ENCODE data around the gene VSIG10. TPM values are rescaled to one million over a fixed set of nuclear protein-coding genes. Genes with fewer than 3 reads are reported as not detected.
A peak's percentile ranks its signal among the peaks of the same experiment; 100 is the strongest.

VSIG10 gene
- 13.3 TPM for polyA plus RNA-seq (2013, experiment 1 of 2)
- 13.5 TPM for polyA plus RNA-seq (2013, experiment 2 of 2)

GRCh38 chr12:118103601-118104382 lies at the start of gene VSIG10:
Gene VSIG10, minus strand, starts transcription at chr12:118104011. Its CDS starts 340 bp downstream, at chr12:118103671.
- Histone ChIP-seq H3K9me3 (ENCODE audit: control insufficient read depth, low read length) (no peaks in the 10 kb centered on the region), H3K36me3 (ENCODE audit: control insufficient read depth, insufficient read depth, low read length) (peaks cover 5% of the 10 kb centered on the region), H3K27ac (ENCODE audit: low read depth, low read length, severe bottlenecking) (peak within 1 kb of the TSS; percentile 64), H3K4me1 (ENCODE audit: control insufficient read depth, insufficient read depth, low read length, poor library complexity, severe bottlenecking) (peaks cover 5% of the 10 kb centered on the region), H3K4me3 (ENCODE audit: extremely low read depth, insufficient read depth, low read length, poor library complexity, severe bottlenecking) (peak within 1 kb of the TSS; percentile 62)
- WGBS, 2 experiments (ENCODE audit: insufficient coverage in 2 of 2) = 0% methylated on average over 65 to 67 of the region's 75 CpGs

GRCh38 chr12:118151755-118152154 lies 47.9 kb upstream of the VSIG10 start:
- Histone ChIP-seq H3K36me3 (ENCODE audit: control insufficient read depth, insufficient read depth, low read length) (peaks cover 17% of the 10 kb centered on the region), H3K27ac (ENCODE audit: low read depth, low read length, severe bottlenecking) (no peak overlapping the region), H3K4me1 (ENCODE audit: control insufficient read depth, insufficient read depth, low read length, poor library complexity, severe bottlenecking) (no peaks in the 10 kb centered on the region), H3K4me3 (ENCODE audit: extremely low read depth, insufficient read depth, low read length, poor library complexity, severe bottlenecking) (no peak overlapping the region), H3K9me3 (ENCODE audit: control insufficient read depth, low read length) (no peaks in the 10 kb centered on the region)
- WGBS, 2 experiments (ENCODE audit: insufficient coverage in 2 of 2) = 95% methylated on average over 4 of the region's 5 CpGs; no CpG with 5 or more reads in 1 of the 2 experiments

- peaks cover 29% of the 10 kb centered on the region for H3K36me3 ChIP-seq (ENCODE audit: control insufficient read depth, insufficient read depth, low read length)
- H3K4me3 ChIP-seq (ENCODE audit: extremely low read depth, insufficient read depth, low read length, poor library complexity, severe bottlenecking) = no peak overlapping the region
Observed at GRCh38 chr12:118150625-118151024, 46.8 kb upstream of the VSIG10 start.

GRCh38 chr12:118148287-118148686 lies 44.5 kb upstream of the VSIG10 start:
- 100% methylated on average over 1 of the region's 5 CpGs for WGBS, 2 experiments (ENCODE audit: insufficient coverage in 2 of 2)

More at GRCh38 chr12:118150625-118151024, 46.8 kb upstream of the VSIG10 start:
- Histone ChIP-seq H3K9me3 (ENCODE audit: control insufficient read depth, low read length) (no peaks in the 10 kb centered on the region), H3K4me1 (ENCODE audit: control insufficient read depth, insufficient read depth, low read length, poor library complexity, severe bottlenecking) (no peaks in the 10 kb centered on the region), H3K27ac (ENCODE audit: low read depth, low read length, severe bottlenecking) (no peak overlapping the region)
- WGBS, 2 experiments (ENCODE audit: insufficient coverage in 2 of 2) = 94% methylated on average over 5 of the region's 7 CpGs

GRCh38 chr12:118145798-118146156 lies 42.0 kb upstream of the VSIG10 start:
- H3K4me1 ChIP-seq (ENCODE audit: control insufficient read depth, insufficient read depth, low read length, poor library complexity, severe bottlenecking) = no peaks in the 10 kb centered on the region
- 90 to 100% methylated on average over 9 of the region's 9 CpGs for WGBS, 2 experiments (ENCODE audit: insufficient coverage in 2 of 2)
- H3K36me3 ChIP-seq (ENCODE audit: control insufficient read depth, insufficient read depth, low read length) = peaks cover 76% of the 10 kb centered on the region
- H3K4me3 ChIP-seq (ENCODE audit: extremely low read depth, insufficient read depth, low read length, poor library complexity, severe bottlenecking) = no peak overlapping the region
- no peaks in the 10 kb centered on the region for H3K9me3 ChIP-seq (ENCODE audit: control insufficient read depth, low read length)
- H3K27ac ChIP-seq (ENCODE audit: low read depth, low read length, severe bottlenecking) = no peak overlapping the region

More at GRCh38 chr12:118148287-118148686, 44.5 kb upstream of the VSIG10 start:
- Histone ChIP-seq H3K36me3 (ENCODE audit: control insufficient read depth, insufficient read depth, low read length) (peaks cover 52% of the 10 kb centered on the region), H3K4me3 (ENCODE audit: extremely low read depth, insufficient read depth, low read length, poor library complexity, severe bottlenecking) (no peak overlapping the region), H3K9me3 (ENCODE audit: control insufficient read depth, low read length) (no peaks in the 10 kb centered on the region), H3K4me1 (ENCODE audit: control insufficient read depth, insufficient read depth, low read length, poor library complexity, severe bottlenecking) (no peaks in the 10 kb centered on the region), H3K27ac (ENCODE audit: low read depth, low read length, severe bottlenecking) (no peak overlapping the region)

- 99 to 100% methylated on average over 6 to 7 of the region's 7 CpGs for WGBS, 2 experiments (ENCODE audit: insufficient coverage in 2 of 2)
- Histone ChIP-seq H3K9me3 (ENCODE audit: control insufficient read depth, low read length) (no peaks in the 10 kb centered on the region), H3K36me3 (ENCODE audit: control insufficient read depth, insufficient read depth, low read length) (peaks cover 78% of the 10 kb centered on the region), H3K4me3 (ENCODE audit: extremely low read depth, insufficient read depth, low read length, poor library complexity, severe bottlenecking) (no peak overlapping the region), H3K4me1 (ENCODE audit: control insufficient read depth, insufficient read depth, low read length, poor library complexity, severe bottlenecking) (no peaks in the 10 kb centered on the region), H3K27ac (ENCODE audit: low read depth, low read length, severe bottlenecking) (no peak overlapping the region)
Observed at GRCh38 chr12:118145113-118145797, 41.4 kb upstream of the VSIG10 start.

- H3K9me3 ChIP-seq (ENCODE audit: control insufficient read depth, low read length) = no peaks in the 10 kb centered on the region
- peaks cover 86% of the 10 kb centered on the region for H3K36me3 ChIP-seq (ENCODE audit: control insufficient read depth, insufficient read depth, low read length)
- no peak overlapping the region for H3K27ac ChIP-seq (ENCODE audit: low read depth, low read length, severe bottlenecking)
- no peaks in the 10 kb centered on the region for H3K4me1 ChIP-seq (ENCODE audit: control insufficient read depth, insufficient read depth, low read length, poor library complexity, severe bottlenecking)
- 94 to 100% methylated on average over 10 to 12 of the region's 13 CpGs for WGBS, 2 experiments (ENCODE audit: insufficient coverage in 2 of 2)
- no peak overlapping the region for H3K4me3 ChIP-seq (ENCODE audit: extremely low read depth, insufficient read depth, low read length, poor library complexity, severe bottlenecking)
Observed at GRCh38 chr12:118144499-118144898, 40.7 kb upstream of the VSIG10 start.

- 89 to 100% methylated on average over 5 to 6 of the region's 8 CpGs for WGBS, 2 experiments (ENCODE audit: insufficient coverage in 2 of 2)
- Histone ChIP-seq H3K27ac (ENCODE audit: low read depth, low read length, severe bottlenecking) (no peak overlapping the region), H3K9me3 (ENCODE audit: control insufficient read depth, low read length) (no peaks in the 10 kb centered on the region), H3K4me1 (ENCODE audit: control insufficient read depth, insufficient read depth, low read length, poor library complexity, severe bottlenecking) (peaks cover 9% of the 10 kb centered on the region), H3K36me3 (ENCODE audit: control insufficient read depth, insufficient read depth, low read length) (peaks cover 72% of the 10 kb centered on the region), H3K4me3 (ENCODE audit: extremely low read depth, insufficient read depth, low read length, poor library complexity, severe bottlenecking) (no peak overlapping the region)
Observed at GRCh38 chr12:118140825-118141224, 37.0 kb upstream of the VSIG10 start.

GRCh38 chr12:118137148-118137678 lies 33.4 kb upstream of the VSIG10 start:
- Histone ChIP-seq H3K4me3 (ENCODE audit: extremely low read depth, insufficient read depth, low read length, poor library complexity, severe bottlenecking) (peak overlapping the region; percentile 90), H3K36me3 (ENCODE audit: control insufficient read depth, insufficient read depth, low read length) (peaks cover 37% of the 10 kb centered on the region), H3K9me3 (ENCODE audit: control insufficient read depth, low read length) (no peaks in the 10 kb centered on the region), H3K4me1 (ENCODE audit: control insufficient read depth, insufficient read depth, low read length, poor library complexity, severe bottlenecking) (peaks cover 9% of the 10 kb centered on the region), H3K27ac (ENCODE audit: low read depth, low read length, severe bottlenecking) (no peak overlapping the region)
- WGBS, 2 experiments (ENCODE audit: insufficient coverage in 2 of 2) = 76 to 93% methylated on average over 6 to 9 of the region's 10 CpGs

GRCh38 chr12:118136559-118137003 lies 32.8 kb upstream of the VSIG10 start:
- H3K4me1 ChIP-seq (ENCODE audit: control insufficient read depth, insufficient read depth, low read length, poor library complexity, severe bottlenecking) = peaks cover 9% of the 10 kb centered on the region
- WGBS, 2 experiments (ENCODE audit: insufficient coverage in 2 of 2) = 3 to 5% methylated on average over 22 to 27 of the region's 29 CpGs
- H3K36me3 ChIP-seq (ENCODE audit: control insufficient read depth, insufficient read depth, low read length) = peaks cover 31% of the 10 kb centered on the region
- peak overlapping the region; percentile 90 for H3K4me3 ChIP-seq (ENCODE audit: extremely low read depth, insufficient read depth, low read length, poor library complexity, severe bottlenecking)
- H3K9me3 ChIP-seq (ENCODE audit: control insufficient read depth, low read length) = no peaks in the 10 kb centered on the region
- H3K27ac ChIP-seq (ENCODE audit: low read depth, low read length, severe bottlenecking) = peak overlapping the region; percentile 66
